ENCODE data around the gene VPS9D1.
"Not testable (repeated sequence)": the region's sequence is repeated elsewhere in the genome, so short reads cannot be mapped to it uniquely, and the experiment has no call there.

VPS9D1 gene

DNA sequence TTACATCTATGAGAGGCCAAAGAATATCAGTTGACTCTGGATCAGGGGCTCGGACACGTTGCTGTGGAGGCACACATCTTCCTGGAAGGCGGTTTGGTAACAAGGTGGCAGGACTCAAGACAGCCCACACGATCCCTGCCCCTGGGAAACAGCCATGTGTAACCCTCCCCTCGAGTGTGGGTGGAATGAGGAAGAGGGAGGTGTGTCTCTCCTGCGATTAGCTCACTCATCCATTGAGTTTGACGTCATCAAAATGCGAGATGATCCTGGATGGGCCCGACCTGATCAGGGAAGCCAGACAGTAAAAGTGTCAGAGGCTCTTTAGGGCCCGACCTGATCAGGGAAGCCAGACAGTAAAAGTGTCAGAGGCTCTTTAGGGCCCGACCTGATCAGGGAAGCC, 56.5 kb downstream of the VPS9D1 start:
- not testable (repeated sequence) for DNase-seq (ENCODE audit: low read depth in 2 of 2, low spot score in 1 of 2)

DNA sequence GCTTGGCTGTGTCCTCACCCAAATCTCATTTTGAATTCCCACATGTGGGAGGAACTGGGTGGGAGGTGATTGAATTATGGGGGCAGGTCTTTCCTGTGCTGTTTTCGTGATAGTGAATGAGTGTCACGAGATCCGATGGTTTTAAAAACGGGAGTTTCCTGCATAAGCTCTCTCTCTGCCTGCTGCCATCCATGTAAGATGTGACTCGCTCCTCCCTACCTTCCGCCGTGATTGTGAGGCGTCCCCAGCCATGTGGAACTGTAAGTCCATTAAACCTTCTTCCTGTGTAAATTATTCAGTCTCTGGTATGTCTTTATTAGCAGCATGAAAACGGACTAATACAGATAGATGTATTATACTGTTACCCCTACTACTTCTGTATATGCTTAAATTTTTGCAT, 59.5 kb downstream of the VPS9D1 start:
- DNase-seq (ENCODE audit: low read depth in 2 of 2, low spot score in 1 of 2): no peak

DNA sequence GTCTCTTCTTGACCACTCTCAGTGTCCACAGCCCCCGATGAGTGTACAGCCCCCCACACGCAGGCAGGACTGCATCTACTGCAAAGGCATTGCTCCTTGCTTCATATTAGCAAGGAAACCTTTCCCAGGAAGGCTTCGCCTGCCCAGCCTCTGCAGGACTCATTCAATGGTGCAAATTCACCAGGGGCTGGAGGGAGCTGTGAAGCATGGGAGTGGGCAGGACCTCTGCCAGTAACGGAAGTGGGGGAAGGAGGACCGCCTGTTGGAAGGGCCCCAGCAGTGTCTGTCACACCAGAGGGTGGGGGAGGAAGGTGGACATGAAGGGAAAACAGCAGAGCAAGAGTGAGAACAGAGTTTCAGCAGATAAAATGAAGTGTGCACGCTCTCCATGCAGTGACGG, 60.6 kb downstream of the VPS9D1 start:
- DNase-seq (ENCODE audit: low read depth in 2 of 2, low spot score in 1 of 2): no peak

DNA sequence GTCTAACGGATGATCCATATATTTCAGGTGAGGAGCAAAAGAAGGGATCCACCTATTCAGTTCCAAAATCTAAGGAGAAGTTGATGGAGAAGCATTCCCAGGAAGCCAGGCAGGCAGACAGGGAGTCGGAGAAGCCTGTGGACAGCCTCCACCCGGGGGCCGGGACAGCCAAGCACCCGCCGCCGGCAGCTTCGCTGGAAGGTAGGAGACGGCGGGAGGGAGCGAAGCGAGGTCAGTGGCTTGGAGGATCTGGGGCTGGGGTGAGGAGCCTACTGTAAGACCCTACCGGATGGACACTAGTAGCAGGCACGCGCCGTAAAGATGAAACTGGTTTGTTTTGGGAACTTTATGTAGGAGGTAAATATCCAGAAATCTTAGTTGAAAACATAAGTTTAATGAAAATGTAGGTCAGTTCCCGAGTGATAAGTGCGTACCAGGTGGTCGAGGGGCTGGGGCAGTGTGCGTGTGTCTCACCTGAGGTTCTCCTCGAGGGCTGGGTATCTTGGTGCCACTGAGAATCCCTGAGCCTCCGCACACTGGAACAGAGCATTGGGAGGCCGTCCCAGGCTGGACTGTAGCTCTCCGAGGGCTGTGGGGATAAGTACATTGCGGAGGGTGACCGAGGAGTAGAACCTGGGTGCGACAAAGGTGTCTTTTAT, 62.3 kb downstream of the VPS9D1 start:
- no peak for DNase-seq (ENCODE audit: low read depth in 2 of 2, low spot score in 1 of 2)

DNA sequence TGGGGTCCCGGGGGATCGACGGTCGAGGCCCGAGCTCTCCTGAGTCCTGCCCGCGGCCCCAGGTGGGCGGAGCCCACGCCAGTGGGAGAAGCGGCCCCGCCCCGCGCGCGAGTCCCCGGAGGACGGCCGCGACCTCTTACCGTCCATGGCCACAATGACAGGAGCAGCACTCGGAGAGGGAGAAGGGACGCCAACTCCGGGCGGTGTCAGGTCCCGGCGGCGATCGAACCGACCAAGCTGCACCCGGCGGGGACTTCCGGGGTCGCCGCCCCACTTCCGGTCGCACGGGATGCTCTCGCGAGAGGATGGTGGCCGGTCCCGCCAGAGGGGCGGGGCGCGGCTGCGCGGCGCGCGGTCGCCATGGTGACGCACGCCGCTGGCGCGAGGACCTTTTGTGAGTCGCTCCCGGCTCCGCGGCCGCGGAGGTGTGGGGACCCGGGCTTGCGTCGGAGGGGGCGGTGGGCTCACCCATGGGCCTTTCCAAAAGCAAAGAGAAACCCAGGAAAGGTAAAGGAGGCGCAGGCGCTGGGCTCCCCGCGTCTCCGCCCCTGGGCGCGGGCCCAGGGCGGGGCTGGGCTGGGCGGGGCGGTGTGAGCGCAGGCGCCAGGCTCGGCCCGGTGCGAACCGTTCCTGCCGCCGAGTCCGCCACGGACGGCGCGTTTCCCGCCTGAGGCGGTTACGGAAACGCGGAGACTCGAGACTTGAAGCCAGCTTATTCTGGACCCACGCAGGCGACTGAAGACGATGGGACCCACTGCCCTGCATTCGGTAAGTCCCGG, 63.1 kb downstream of the VPS9D1 start, which contains the start of the genes CHMP1A and SPATA33:
TSS of gene CHMP1A (minus strand) at position 267 of the 779 bp plus-strand sequence. CDS start at position 147, 120 bp downstream.
TSS of gene SPATA33 (plus strand) at position 395 of the 779 bp plus-strand sequence. CDS start at position 471, 76 bp downstream.
- DNase-seq (ENCODE audit: low read depth in 2 of 2, low spot score in 1 of 2): peak; percentile 80 to 85
